ENCODE measurements around the gene LYAR.

Gene LYAR

GRCh38 chr4:4332529-4332928 lies 42.6 kb upstream of the LYAR start:
- Mint-ChIP-seq H3K27me3 (ENCODE audit: low read depth, poor library complexity) (peaks cover 24% of the 10 kb centered on the region), H3K9me3 (no peaks in the 10 kb centered on the region), H3K27ac (no peak overlapping the region), H3K4me3 (no peak overlapping the region), H3K4me1 (peaks cover 5% of the 10 kb centered on the region), H3K36me3 (ENCODE audit: low read depth) (no peaks in the 10 kb centered on the region)
- DNase-seq = no peak
- no peak for TF ChIP-seq CTCF (IDR thresholded peaks at IDR 0.05)

GRCh38 chr4:4330794-4331193 lies 40.8 kb upstream of the LYAR start:
- Mint-ChIP-seq H3K4me1 (no peaks in the 10 kb centered on the region), H3K9me3 (no peaks in the 10 kb centered on the region), H3K27ac (peak overlapping the region; percentile 87), H3K36me3 (ENCODE audit: low read depth) (no peaks in the 10 kb centered on the region), H3K27me3 (ENCODE audit: low read depth, poor library complexity) (peaks cover 29% of the 10 kb centered on the region), H3K4me3 (no peak overlapping the region)
- DNase-seq = no peak
- TF ChIP-seq CTCF (IDR thresholded peaks at IDR 0.05) = no peak

GRCh38 chr4:4329496-4329895 lies 39.5 kb upstream of the LYAR start:
- Mint-ChIP-seq H3K27ac (no peak overlapping the region), H3K4me3 (no peak overlapping the region), H3K9me3 (no peaks in the 10 kb centered on the region), H3K36me3 (ENCODE audit: low read depth) (no peaks in the 10 kb centered on the region), H3K4me1 (no peaks in the 10 kb centered on the region), H3K27me3 (ENCODE audit: low read depth, poor library complexity) (peaks cover 32% of the 10 kb centered on the region)
- no peak for TF ChIP-seq CTCF (IDR thresholded peaks at IDR 0.05)
- no peak for DNase-seq

GRCh38 chr4:4328840-4329239 lies 38.9 kb upstream of the LYAR start:
- H3K4me3 Mint-ChIP-seq = no peak overlapping the region
- no peaks in the 10 kb centered on the region for H3K4me1 Mint-ChIP-seq
- peaks cover 28% of the 10 kb centered on the region for H3K27me3 Mint-ChIP-seq (ENCODE audit: low read depth, poor library complexity)
- no peak for TF ChIP-seq CTCF (IDR thresholded peaks at IDR 0.05)
- no peaks in the 10 kb centered on the region for H3K36me3 Mint-ChIP-seq (ENCODE audit: low read depth)
- no peak for DNase-seq
- no peak overlapping the region for H3K27ac Mint-ChIP-seq
- no peaks in the 10 kb centered on the region for H3K9me3 Mint-ChIP-seq

- no peaks in the 10 kb centered on the region for H3K9me3 Mint-ChIP-seq
- H3K27ac Mint-ChIP-seq = no peak overlapping the region
These were observed 38.3 kb upstream of the LYAR start for GRCh38 chr4:4328206-4328605.

More at GRCh38 chr4:4328206-4328605, 38.3 kb upstream of the LYAR start:
- peaks cover 25% of the 10 kb centered on the region for H3K27me3 Mint-ChIP-seq (ENCODE audit: low read depth, poor library complexity)
- H3K36me3 Mint-ChIP-seq (ENCODE audit: low read depth) = no peaks in the 10 kb centered on the region
- H3K4me1 Mint-ChIP-seq = no peaks in the 10 kb centered on the region
- no peak for TF ChIP-seq CTCF (IDR thresholded peaks at IDR 0.05)
- no peak overlapping the region for H3K4me3 Mint-ChIP-seq
- DNase-seq = no peak

All from nephron progenitor cell (in vitro differentiated cells).